ENCODE results near the gene MYZAP. TPM values are rescaled to one million over a fixed set of nuclear protein-coding genes. Genes with fewer than 3 reads are reported as not detected.

Gene MYZAP
- total and polyA plus RNA-seq, 2 experiments from 2014 or later, result 143 to 175 TPM

DNA sequence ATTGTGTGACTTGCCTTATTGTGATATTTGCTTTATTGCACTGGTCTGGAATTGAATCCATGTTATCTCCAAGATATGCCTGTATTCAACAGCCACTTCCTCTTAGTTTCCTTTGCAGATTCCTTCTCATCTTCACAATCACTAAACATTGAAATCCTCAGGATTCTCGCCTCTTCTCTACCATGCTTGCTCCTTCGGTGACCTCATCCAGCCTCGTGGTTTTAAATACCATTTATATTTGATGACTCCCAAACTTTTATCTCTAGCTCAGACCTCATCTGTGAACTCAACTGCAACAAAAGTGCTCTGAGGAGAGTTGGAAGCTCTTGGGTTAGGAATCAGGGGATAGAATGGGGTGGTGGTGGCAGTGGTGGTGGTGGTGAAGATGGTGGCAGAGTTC, 134.7 kb downstream of the MYZAP start:
- H3K27me3 ChIP-seq, result no peaks in the 10 kb centered on the region
- peak in 1 of 2 donors; percentile 52 for DNase-seq (ENCODE audit: low read depth in 1 of 2, low spot score in 1 of 2)
- H3K36me3 ChIP-seq, result no peaks in the 10 kb centered on the region
- TF ChIP-seq, protein P1, sequence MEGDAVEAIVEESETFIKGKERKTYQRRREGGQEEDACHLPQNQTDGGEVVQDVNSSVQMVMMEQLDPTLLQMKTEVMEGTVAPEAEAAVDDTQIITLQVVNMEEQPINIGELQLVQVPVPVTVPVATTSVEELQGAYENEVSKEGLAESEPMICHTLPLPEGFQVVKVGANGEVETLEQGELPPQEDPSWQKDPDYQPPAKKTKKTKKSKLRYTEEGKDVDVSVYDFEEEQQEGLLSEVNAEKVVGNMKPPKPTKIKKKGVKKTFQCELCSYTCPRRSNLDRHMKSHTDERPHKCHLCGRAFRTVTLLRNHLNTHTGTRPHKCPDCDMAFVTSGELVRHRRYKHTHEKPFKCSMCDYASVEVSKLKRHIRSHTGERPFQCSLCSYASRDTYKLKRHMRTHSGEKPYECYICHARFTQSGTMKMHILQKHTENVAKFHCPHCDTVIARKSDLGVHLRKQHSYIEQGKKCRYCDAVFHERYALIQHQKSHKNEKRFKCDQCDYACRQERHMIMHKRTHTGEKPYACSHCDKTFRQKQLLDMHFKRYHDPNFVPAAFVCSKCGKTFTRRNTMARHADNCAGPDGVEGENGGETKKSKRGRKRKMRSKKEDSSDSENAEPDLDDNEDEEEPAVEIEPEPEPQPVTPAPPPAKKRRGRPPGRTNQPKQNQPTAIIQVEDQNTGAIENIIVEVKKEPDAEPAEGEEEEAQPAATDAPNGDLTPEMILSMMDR (IDR thresholded peaks at IDR 0.05; ENCODE audit: low read depth, low read length), result no peak
- H3K4me1 ChIP-seq (ENCODE audit: low read depth), result no peaks in the 10 kb centered on the region
- H3K9me3 ChIP-seq (ENCODE audit: low read depth), result no peaks in the 10 kb centered on the region
- no peak overlapping the region for H3K4me3 ChIP-seq
- H3K27ac ChIP-seq, result no peak overlapping the region

DNA sequence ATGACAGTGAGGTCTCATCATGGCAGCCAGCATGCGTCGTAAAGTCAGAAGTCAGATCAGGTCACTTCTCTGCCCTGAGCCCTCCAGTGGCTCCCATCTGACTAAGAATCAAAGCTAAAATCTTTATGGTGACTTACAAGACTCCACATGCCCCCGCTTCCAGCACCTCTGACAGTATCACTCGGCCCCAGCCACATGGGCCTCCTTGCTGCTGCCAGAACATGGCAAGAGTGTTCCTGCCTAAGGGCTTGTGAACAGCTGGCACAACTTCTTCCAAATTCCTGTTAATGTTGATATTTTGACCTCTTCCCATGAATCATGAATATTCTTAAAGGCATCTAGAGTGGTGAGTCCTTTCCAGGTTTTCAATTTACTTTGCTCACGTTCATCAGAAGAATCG, 135.3 kb downstream of the MYZAP start:
- TF ChIP-seq, protein P1 (IDR thresholded peaks at IDR 0.05; ENCODE audit: low read depth, low read length), result no peak

DNA sequence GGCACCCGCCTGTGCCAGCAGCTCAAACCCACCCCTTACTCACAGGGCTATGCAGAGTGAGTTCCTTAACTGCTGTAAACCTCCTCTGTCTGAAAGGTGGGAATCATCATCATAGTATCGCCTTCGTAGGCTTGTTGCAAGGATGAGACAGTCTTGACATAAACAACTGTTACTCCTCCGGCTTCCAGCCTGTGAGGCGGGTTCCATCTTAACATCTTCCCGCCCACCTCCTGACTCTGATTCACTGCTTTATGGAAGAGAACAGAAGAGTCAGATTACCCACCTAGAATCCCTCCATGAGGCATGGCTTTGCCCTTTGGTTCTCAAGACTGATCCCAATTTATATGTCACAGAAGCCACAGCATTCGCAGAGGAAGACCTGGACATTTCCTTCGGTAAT, 136.7 kb downstream of the MYZAP start:
- H3K4me3 ChIP-seq, result no peak overlapping the region
- no peaks in the 10 kb centered on the region for H3K4me1 ChIP-seq (ENCODE audit: low read depth)
- H3K9me3 ChIP-seq (ENCODE audit: low read depth), result no peaks in the 10 kb centered on the region
- no peak for DNase-seq (ENCODE audit: low read depth in 1 of 2, low spot score in 1 of 2)
- TF ChIP-seq, protein P1 (IDR thresholded peaks at IDR 0.05; ENCODE audit: low read depth, low read length), result no peak
- H3K27me3 ChIP-seq, result no peaks in the 10 kb centered on the region
- no peaks in the 10 kb centered on the region for H3K36me3 ChIP-seq
- H3K27ac ChIP-seq, result no peak overlapping the region

More for the DNA sequence above, 135.3 kb downstream of the MYZAP start:
- H3K9me3 ChIP-seq (ENCODE audit: low read depth), result no peaks in the 10 kb centered on the region
- H3K4me3 ChIP-seq, result no peak overlapping the region
- H3K27ac ChIP-seq, result no peak overlapping the region
- H3K4me1 ChIP-seq (ENCODE audit: low read depth), result no peaks in the 10 kb centered on the region
- no peaks in the 10 kb centered on the region for H3K36me3 ChIP-seq
- no peaks in the 10 kb centered on the region for H3K27me3 ChIP-seq
- DNase-seq (ENCODE audit: low read depth in 1 of 2, low spot score in 1 of 2), result no peak

DNA sequence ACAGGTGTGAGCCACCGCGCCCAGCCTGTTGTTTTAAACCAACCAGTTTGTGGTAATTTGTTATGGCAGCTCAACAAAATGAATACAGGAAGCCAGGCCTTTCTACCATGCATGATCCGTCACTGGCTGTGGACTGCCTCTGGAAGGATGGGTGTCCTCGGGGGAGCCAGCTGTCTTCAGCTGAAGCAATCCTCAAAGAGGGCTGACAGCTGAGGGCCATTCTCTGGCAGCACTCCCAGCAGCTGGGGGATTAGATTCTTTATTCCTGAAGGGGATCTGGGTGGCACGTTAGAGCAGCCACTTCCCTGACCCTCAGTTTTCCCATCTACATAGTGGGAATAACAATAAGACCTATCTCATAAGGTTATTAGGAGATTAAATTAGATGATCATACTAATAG, 139.2 kb downstream of the MYZAP start:
- Histone ChIP-seq H3K27ac (no peak overlapping the region), H3K36me3 (no peaks in the 10 kb centered on the region), H3K4me1 (ENCODE audit: low read depth) (no peaks in the 10 kb centered on the region), H3K9me3 (ENCODE audit: low read depth) (no peaks in the 10 kb centered on the region), H3K4me3 (no peak overlapping the region), H3K27me3 (no peaks in the 10 kb centered on the region)
- TF ChIP-seq, protein P1 (IDR thresholded peaks at IDR 0.05; ENCODE audit: low read depth, low read length), result no peak
- DNase-seq (ENCODE audit: low read depth in 1 of 2, low spot score in 1 of 2), result no peak

DNA sequence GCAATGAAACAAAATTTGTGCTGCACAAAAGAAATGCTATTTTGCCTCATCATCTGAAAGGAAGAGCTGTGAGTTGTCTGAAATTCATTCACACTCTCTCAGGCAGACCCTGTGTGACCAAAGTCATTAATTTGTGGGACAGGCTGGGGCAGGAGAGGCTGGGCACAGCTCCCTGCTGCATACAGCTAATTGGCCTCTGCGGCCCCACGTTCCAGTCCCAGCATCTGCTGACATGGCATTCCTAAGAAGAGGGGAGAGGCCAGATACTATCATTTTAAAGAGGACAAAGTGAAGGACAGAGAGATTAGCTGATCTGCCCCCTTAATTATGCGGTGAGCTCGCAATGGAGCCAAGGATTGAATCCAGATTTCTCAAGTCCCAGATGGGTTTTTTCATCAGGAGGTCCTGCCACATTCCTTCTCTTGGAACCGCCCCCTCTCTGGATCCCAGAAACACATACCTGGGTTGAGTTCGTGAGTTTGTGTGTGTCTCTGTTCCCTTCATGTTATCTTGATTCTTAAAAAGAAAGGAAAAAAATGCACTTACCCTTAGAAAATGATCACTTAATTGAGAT, 139.9 kb downstream of the MYZAP start:
- Histone ChIP-seq H3K9me3 (ENCODE audit: low read depth) (no peaks in the 10 kb centered on the region), H3K27ac (no peak overlapping the region), H3K4me1 (ENCODE audit: low read depth) (no peaks in the 10 kb centered on the region), H3K36me3 (no peaks in the 10 kb centered on the region), H3K4me3 (no peak overlapping the region), H3K27me3 (no peaks in the 10 kb centered on the region)
- peak in 1 of 2 donors; percentile 5 for DNase-seq (ENCODE audit: low read depth in 1 of 2, low spot score in 1 of 2)
- TF ChIP-seq, protein P1 (IDR thresholded peaks at IDR 0.05; ENCODE audit: low read depth, low read length), result no peak

Measured in cardiac muscle cell (in vitro differentiated cells and primary cell).